T-cell (primary cell): Measurements from ENCODE around the gene PCDH8. TPM values are rescaled to one million over a fixed set of nuclear protein-coding genes. Genes with fewer than 3 reads are reported as not detected.

ENCODE experiments used
- ATAC-seq, 4 experiments: fragments of 200-7000 bp in 3 of 4; fragments of 150-1000 bp in 1 of 4; cut with Tn5 transposase; replicated peaks in 1 of 4; 1 replicate in 3 of 4; 2 replicates in 1 of 4; pipeline ENCODE4 v1.10.0; 2021; ENCODE audit warnings: moderate library complexity in 3 of 4, mild to moderate bottlenecking in 2 of 4, moderate number of reproducible peaks in 1 of 4
- CTCF ChIA-PET, 2 donors: fragments of 300-600 bp; sonication (Branson Sonifier 250); formaldehyde crosslinking; loops; one replicate each; lab custom pipeline; 2022; ENCODE audit warnings: antibody characterized with exemption in 2 of 2; lab: Charles Lee
- POLR2A ChIA-PET, 2 donors: fragments of 300-600 bp; sonication (Branson Sonifier 250); formaldehyde crosslinking; loops; one replicate each; lab custom pipeline; 2022; ENCODE audit warnings: antibody characterized with exemption in 2 of 2; lab: Charles Lee
- DNase-seq, 35 experiments: peaks; one replicate each; pipeline versions ENCODE4 v3.0.0 to v3.0.0-alpha.2; 2013 to 2023
- H3K27ac ChIP-seq: one replicate; pipeline ENCODE4 v1.5.1; 2013; ENCODE audit warnings: low read length
- H3K27me3 ChIP-seq, 2 experiments: replicated peaks in 1 of 2; 1 replicate in 1 of 2; 2 replicates in 1 of 2; pipeline versions ENCODE4 v1.6.1 to v1.7.0; 2013; ENCODE audit warnings: low read length in 1 of 2, mixed read lengths in 1 of 2; ENCODE audit not compliant: control insufficient read depth in 2 of 2, insufficient read depth in 2 of 2; ENCODE audit errors: extremely low read depth in 1 of 2
- H3K36me3 ChIP-seq, 2 donors: 1 replicate in 1 of 2; 2 replicates in 1 of 2; pipeline versions ENCODE4 v1.6.1 to v1.7.0; 2013; ENCODE audit warnings: low read length in 1 of 2; ENCODE audit not compliant: control insufficient read depth in 2 of 2, insufficient read depth in 1 of 2; ENCODE audit errors: extremely low read depth in 1 of 2
- H3K4me1 ChIP-seq, 2 experiments: 1 replicate in 1 of 2; 2 replicates in 1 of 2; pipeline versions ENCODE4 v1.6.1 to v1.7.0; 2013; ENCODE audit warnings: low read length in 2 of 2, mixed read lengths in 1 of 2; ENCODE audit not compliant: insufficient read depth in 2 of 2, control insufficient read depth in 1 of 2; ENCODE audit errors: extremely low read depth in 1 of 2
- H3K4me3 ChIP-seq, 2 donors: 1 replicate in 1 of 2; 2 replicates in 1 of 2; pipeline versions ENCODE4 v1.5.1 to v1.7.0; 2013; ENCODE audit warnings: mild to moderate bottlenecking in 2 of 2, low read length in 1 of 2, moderate library complexity in 1 of 2; ENCODE audit not compliant: control insufficient read depth in 1 of 2; ENCODE audit errors: extremely low read depth in 1 of 2
- H3K9me3 ChIP-seq: 2 replicates; pipeline ENCODE4 v1.7.0; 2013
- H3K27ac Mint-ChIP-seq, 2 donors: one replicate each; pipeline ENCODE4 v1.8.0; 2020 to 2021; ENCODE audit warnings: mild to moderate bottlenecking in 2 of 2, mixed read lengths in 2 of 2
- H3K27me3 Mint-ChIP-seq, 2 donors: one replicate each; pipeline ENCODE4 v1.8.0; 2021 to 2022; ENCODE audit warnings: mixed read lengths in 2 of 2
- H3K36me3 Mint-ChIP-seq: one replicate; pipeline ENCODE4 v1.8.0; 2021; ENCODE audit warnings: mixed read lengths
- H3K4me1 Mint-ChIP-seq, 3 donors: one replicate each; pipeline ENCODE4 v1.8.0; 2020 to 2022; ENCODE audit warnings: mixed read lengths in 3 of 3, mild to moderate bottlenecking in 1 of 3
- H3K4me3 Mint-ChIP-seq, 3 donors: one replicate each; pipeline ENCODE4 v1.8.0; 2020 to 2022; ENCODE audit warnings: mild to moderate bottlenecking in 3 of 3, mixed read lengths in 3 of 3, moderate library complexity in 3 of 3
- H3K9me3 Mint-ChIP-seq, 3 donors: one replicate each; pipeline ENCODE4 v1.8.0; 2020 to 2022; ENCODE audit warnings: mixed read lengths in 3 of 3
- WGBS: methylation state at CpG from one replicate; pipeline ENCODE4 v1.1.5; 2013; ENCODE audit warnings: missing lambda C conversion rate; ENCODE audit not compliant: insufficient coverage; 5-methylcytosine and 5-hydroxymethylcytosine counted together
- total RNA-seq, 35 experiments: library from RNA in 6 of 35; stranded (reverse) in 6 of 35; fragments of 120-200 nt in 1 of 35; gene quantifications; one replicate each; pipeline versions ENCODE4 v1.2.1 to v1.2.4 and lab custom pipeline; 2013 to 2026

Gene PCDH8
- total RNA-seq, 5 donors from 2014 or later (not counting 1 experiment from before 2014, with no cell fraction given): not detected

GRCh38 chr13:52840066-52840465 lies 8.4 kb downstream of the PCDH8 start:
- Mint-ChIP-seq H3K4me1 (peaks cover 4 to 6% (median 5%) of the 10 kb centered on the region in 3 donors), H3K27ac (no peak overlapping the region), H3K9me3 (no peaks in the 10 kb centered on the region), H3K36me3 (no peaks in the 10 kb centered on the region), H3K4me3 (no peak overlapping the region), H3K27me3 (peaks cover 51 to 53% of the 10 kb centered on the region in 2 donors)
- no peak for ATAC-seq
- CTCF ChIA-PET: no interaction called here
- 81% methylated on average over 5 of the region's 6 CpGs for WGBS
- peaks cover 12 to 25% of the 10 kb centered on the region in 2 experiments for H3K27me3 ChIP-seq
- no peak for DNase-seq
- no peaks in the 10 kb centered on the region for H3K36me3 ChIP-seq
- POLR2A ChIA-PET: no interaction called here
- no peak overlapping the region for H3K4me3 ChIP-seq
- H3K27ac ChIP-seq: no peak overlapping the region
- no peaks in the 10 kb centered on the region for H3K4me1 ChIP-seq
- H3K9me3 ChIP-seq: no peaks in the 10 kb centered on the region

GRCh38 chr13:52838433-52839107 lies 9.9 kb downstream of the PCDH8 start:
- H3K27ac Mint-ChIP-seq: no peak overlapping the region
- H3K9me3 Mint-ChIP-seq: no peaks in the 10 kb centered on the region
- no peaks in the 10 kb centered on the region for H3K4me1 Mint-ChIP-seq
- CTCF ChIA-PET: no interaction called here
- H3K36me3 ChIP-seq: no peaks in the 10 kb centered on the region
- no peak overlapping the region for H3K4me3 ChIP-seq
- no peaks in the 10 kb centered on the region for H3K36me3 Mint-ChIP-seq
- H3K27me3 ChIP-seq: peaks cover 8 to 17% of the 10 kb centered on the region in 2 experiments
- POLR2A ChIA-PET: no interaction called here
- DNase-seq (no peak), ATAC-seq (no peak)
- no peak overlapping the region for H3K4me3 Mint-ChIP-seq
- peaks cover 41 to 50% of the 10 kb centered on the region in 2 donors for H3K27me3 Mint-ChIP-seq
- no peak overlapping the region for H3K27ac ChIP-seq
- no peaks in the 10 kb centered on the region for H3K4me1 ChIP-seq
- WGBS: 43% methylated on average over 6 of the region's 6 CpGs
- H3K9me3 ChIP-seq: no peaks in the 10 kb centered on the region

- Mint-ChIP-seq H3K9me3 (no peaks in the 10 kb centered on the region), H3K36me3 (no peaks in the 10 kb centered on the region), H3K27me3 (peaks cover 34 to 44% of the 10 kb centered on the region in 2 donors), H3K4me1 (no peaks in the 10 kb centered on the region), H3K27ac (no peak overlapping the region), H3K4me3 (no peak overlapping the region)
- no peaks in the 10 kb centered on the region for H3K4me1 ChIP-seq
- H3K9me3 ChIP-seq: no peaks in the 10 kb centered on the region
- no peaks in the 10 kb centered on the region for H3K36me3 ChIP-seq
- H3K27me3 ChIP-seq: peaks cover 8 to 17% of the 10 kb centered on the region in 2 experiments
- H3K4me3 ChIP-seq: no peak overlapping the region
- ATAC-seq (no peak), DNase-seq (no peak)
- no peak overlapping the region for H3K27ac ChIP-seq
- ChIA-PET CTCF (no interaction called here), POLR2A (no interaction called here)
- no CpG with 5 or more reads among the region's 2 CpGs for WGBS
Measured at GRCh38 chr13:52837850-52838249, 10.6 kb downstream of the PCDH8 start.

- Histone ChIP-seq H3K9me3 (no peaks in the 10 kb centered on the region), H3K4me1 (no peaks in the 10 kb centered on the region), H3K27me3 (peaks cover 6 to 14% of the 10 kb centered on the region in 2 experiments), H3K36me3 (no peaks in the 10 kb centered on the region), H3K4me3 (no peak overlapping the region), H3K27ac (no peak overlapping the region)
- CTCF ChIA-PET: no interaction called here
- Mint-ChIP-seq H3K27me3 (peaks cover 27 to 44% of the 10 kb centered on the region in 2 donors), H3K36me3 (no peaks in the 10 kb centered on the region), H3K9me3 (no peaks in the 10 kb centered on the region), H3K27ac (no peak overlapping the region), H3K4me3 (no peak overlapping the region), H3K4me1 (no peaks in the 10 kb centered on the region)
- DNase-seq (no peak), ATAC-seq (no peak)
- WGBS: 60% methylated on average over 1 of the region's 2 CpGs
- POLR2A ChIA-PET: no interaction called here
Measured at GRCh38 chr13:52835071-52835839, 13.2 kb downstream of the PCDH8 start.

GRCh38 chr13:52833296-52833875 lies 15.1 kb downstream of the PCDH8 start:
- H3K4me3 Mint-ChIP-seq: no peak overlapping the region
- no peaks in the 10 kb centered on the region for H3K36me3 Mint-ChIP-seq
- Histone ChIP-seq H3K36me3 (no peaks in the 10 kb centered on the region), H3K9me3 (no peaks in the 10 kb centered on the region), H3K4me1 (no peaks in the 10 kb centered on the region), H3K27ac (no peak overlapping the region), H3K4me3 (no peak overlapping the region), H3K27me3 (peaks cover 2 to 4% of the 10 kb centered on the region in 2 experiments)
- 85% methylated on average over 4 of the region's 7 CpGs for WGBS
- ChIA-PET CTCF (interaction anchor here in 1 of 2 donors (0.6 kb wide), 1 partner anchor 312 kb away, joined by 5 read pairs; no protein-coding TSS in a partner anchor), POLR2A (no interaction called here)
- H3K27me3 Mint-ChIP-seq: peaks cover 13 to 29% of the 10 kb centered on the region in 2 donors
- DNase-seq (no peak), ATAC-seq (no peak)
- no peak overlapping the region for H3K27ac Mint-ChIP-seq
- H3K4me1 Mint-ChIP-seq: no peaks in the 10 kb centered on the region
- no peaks in the 10 kb centered on the region for H3K9me3 Mint-ChIP-seq

- H3K4me3 ChIP-seq: no peak overlapping the region
- DNase-seq (no peak), ATAC-seq (no peak)
- 100% methylated on average over 3 of the region's 5 CpGs for WGBS
- no peaks in the 10 kb centered on the region for H3K4me1 ChIP-seq
- H3K36me3 ChIP-seq: no peaks in the 10 kb centered on the region
- ChIA-PET CTCF (no interaction called here), POLR2A (no interaction called here)
- Mint-ChIP-seq H3K9me3 (no peaks in the 10 kb centered on the region), H3K4me1 (no peaks in the 10 kb centered on the region), H3K27ac (no peak overlapping the region), H3K36me3 (no peaks in the 10 kb centered on the region), H3K27me3 (peaks cover 3 to 18% of the 10 kb centered on the region in 2 donors), H3K4me3 (no peak overlapping the region)
- H3K27me3 ChIP-seq: peaks cover 0 to 3% of the 10 kb centered on the region in 2 experiments
- H3K27ac ChIP-seq: no peak overlapping the region
- no peaks in the 10 kb centered on the region for H3K9me3 ChIP-seq
Measured at GRCh38 chr13:52832313-52832712, 16.1 kb downstream of the PCDH8 start.
